HCT116 (cell line): ENCODE results near the gene HPGDS. TPM values are rescaled to one million over a fixed set of nuclear protein-coding genes. Genes with fewer than 3 reads are reported as not detected.

Experiments
- ATAC-seq: fragments of 200-7000 bp; cut with Tn5 transposase; 2 replicates; pipeline ENCODE4 v1.9.1; 2020; ENCODE audit warnings: mild to moderate bottlenecking, moderate library complexity
- BruUV-seq: library from RNA; stranded (reverse); fragments of 400-500 nt; replicated peaks from 2 replicates; lab custom pipeline; 2021; lab: Mats Ljungman, UMichigan
- CTCF ChIA-PET: fragments of 300-600 bp; sonication (Branson Sonifier 250); formaldehyde crosslinking; loops from one replicate; lab custom pipeline; 2021; ENCODE audit warnings: antibody characterized with exemption; lab: Charles Lee
- POLR2A ChIA-PET: fragments of 300-600, 350-600 bp; sonication (Branson Sonifier 250); formaldehyde crosslinking; loops from one replicate; lab custom pipeline; 2021; ENCODE audit warnings: antibody characterized with exemption; lab: Charles Lee
- RAD21 ChIA-PET, 2 experiments: fragments of 300-600 bp; sonication (Branson Sonifier 250); formaldehyde crosslinking; loops; one replicate each; lab custom pipeline; 2023; ENCODE audit warnings: low total read pairs in 2 of 2; ENCODE audit not compliant: uncharacterized antibody in 2 of 2, unreplicated experiment in 2 of 2, low non-redundant PET in 1 of 2; lab: Charles Lee
- DNase-seq: peaks from one replicate; pipeline ENCODE4 v3.0.0-alpha.2; 2010; ENCODE audit warnings: low read depth, low spot score
- H2AFZ ChIP-seq: fragments of 200-600 bp; shearing (Covaris generic), sonication (generic); 2 replicates; pipeline ENCODE4 v1.6.1; 2017; ENCODE audit warnings: low read depth, mixed run types, mixed read lengths, antibody characterized with exemption, low read length; ENCODE audit not compliant: poor library complexity, severe bottlenecking
- H3K27ac ChIP-seq: 2 replicates; pipeline ENCODE4 v1.5.1; 2012; ENCODE audit warnings: low read depth, low read length
- H3K27me3 ChIP-seq: fragments of 200-600 bp; sonication (generic); 2 replicates; pipeline ENCODE4 v1.6.1; 2016; ENCODE audit warnings: mixed run types, low read length, mixed read lengths; ENCODE audit not compliant: insufficient read depth
- H3K36me3 ChIP-seq, 2 experiments: fragments of 200-500 bp in 1 of 2; fragments of 200-600 bp in 1 of 2; sonication (Bioruptor generic) in 1 of 2; sonication (generic) in 1 of 2; 2 replicates each; pipeline versions ENCODE4 v1.5.1 to v1.6.1; 2014 to 2016; ENCODE audit warnings: low read length in 2 of 2, inconsistent platforms in 1 of 2, mixed read lengths in 1 of 2, mixed run types in 1 of 2; ENCODE audit not compliant: insufficient read depth in 2 of 2, control insufficient read depth in 1 of 2
- H3K4me1 ChIP-seq, 2 experiments: fragments of 200-600 bp in 1 of 2; sonication (generic) in 1 of 2; 2 replicates each; pipeline versions ENCODE4 v1.5.1 to v1.6.1; 2012 to 2017; ENCODE audit warnings: low read length in 2 of 2, inconsistent platforms in 1 of 2, mild to moderate bottlenecking in 1 of 2, mixed read lengths in 1 of 2, mixed run types in 1 of 2, moderate library complexity in 1 of 2; ENCODE audit not compliant: insufficient read depth in 2 of 2, control insufficient read depth in 1 of 2
- H3K4me2 ChIP-seq: fragments of 200-600 bp; sonication (generic); 2 replicates; pipeline ENCODE4 v1.6.1; 2017; ENCODE audit warnings: mixed run types, low read length, mixed read lengths
- H3K4me3 ChIP-seq, 2 experiments: fragments of 200-600 bp in 1 of 2; sonication (generic) in 1 of 2; replicated peaks in 1 of 2; 2 replicates each; pipeline ENCODE4 v1.5.1; 2011 to 2016; ENCODE audit warnings: low read length in 2 of 2, control low read depth in 1 of 2, low read depth in 1 of 2, mild to moderate bottlenecking in 1 of 2, mixed read lengths in 1 of 2, mixed run types in 1 of 2
- H3K79me2 ChIP-seq: fragments of 200-600 bp; sonication (generic); 2 replicates; pipeline ENCODE4 v1.6.1; 2017; ENCODE audit warnings: mild to moderate bottlenecking, mixed run types, low read length, moderate library complexity, mixed read lengths; ENCODE audit not compliant: insufficient read depth
- H3K9ac ChIP-seq: fragments of 200-600 bp; sonication (generic); 2 replicates; pipeline ENCODE4 v1.6.1; 2016; ENCODE audit warnings: low read length, mixed read lengths
- H3K9me2 ChIP-seq: fragments of 200-600 bp; sonication (generic), shearing (Covaris generic); 2 replicates; pipeline ENCODE4 v1.6.1; 2017; ENCODE audit warnings: mixed run types, mild to moderate bottlenecking, moderate library complexity; ENCODE audit not compliant: insufficient read depth
- H3K9me3 ChIP-seq, 2 experiments: fragments of 200-500 bp in 1 of 2; fragments of 200-600 bp in 1 of 2; sonication (Bioruptor generic) in 1 of 2; sonication (generic) in 1 of 2; 2 replicates each; pipeline ENCODE4 v1.6.1; 2014 to 2017; ENCODE audit warnings: low read length in 2 of 2, mixed read lengths in 2 of 2, inconsistent platforms in 1 of 2, low read depth in 1 of 2, mild to moderate bottlenecking in 1 of 2, mixed run types in 1 of 2, moderate library complexity in 1 of 2; ENCODE audit not compliant: control insufficient read depth in 1 of 2, insufficient read depth in 1 of 2
- H4K20me1 ChIP-seq: fragments of 200-600 bp; sonication (generic), shearing (Covaris generic); 2 replicates; pipeline ENCODE4 v1.6.1; 2017; ENCODE audit warnings: mixed run types, mild to moderate bottlenecking, moderate library complexity; ENCODE audit not compliant: insufficient read depth
- POLR2A ChIP-seq: IDR thresholded peaks from 2 replicates; pipeline ENCODE4 v1.7.0; 2011; ENCODE audit warnings: borderline replicate concordance; ENCODE audit not compliant: insufficient read depth, insufficient read length; ENCODE audit errors: extremely low read depth
- POLR2AphosphoS5 ChIP-seq: IDR thresholded peaks from 2 replicates; pipeline ENCODE4 v1.6.1; 2011; ENCODE audit warnings: mild to moderate bottlenecking, low read depth, low read length, moderate library complexity
- RAD21 ChIP-seq: IDR thresholded peaks from 2 replicates; pipeline ENCODE4 v1.6.1; 2012; ENCODE audit warnings: low read depth, mild to moderate bottlenecking
- SRF ChIP-seq: IDR thresholded peaks from 2 replicates; pipeline ENCODE4 v1.6.1; 2012; ENCODE audit warnings: low read depth
- YY1 ChIP-seq: IDR thresholded peaks from 2 replicates; pipeline ENCODE4 v1.6.1; 2011; ENCODE audit warnings: low read length, low read depth, moderate library complexity, mild to moderate bottlenecking; ENCODE audit not compliant: insufficient replicate concordance; ENCODE audit errors: extremely low read depth
- ZNF274 ChIP-seq: fragments of 200-500 bp; sonication (Bioruptor generic); IDR thresholded peaks from 2 replicates; pipeline ENCODE4 v1.6.1; 2014; ENCODE audit warnings: mild to moderate bottlenecking, low read depth, low read length, inconsistent platforms
- intact Hi-C: fragments of 100-400 bp; cut with micrococcal nuclease; formaldehyde crosslinking; loops from 2 replicates; pipeline ENCODE4 v1.10.0; 2022
- total RNA-seq: library from RNA; stranded (reverse); gene quantifications from one replicate; pipeline ENCODE4 v1.2.1, GENCODE V29; 2021; ENCODE audit not compliant: unreplicated experiment
- TF ChIP-seq, protein P1 (sequence below): IDR thresholded peaks from 2 replicates; pipeline ENCODE4 v1.6.1; 2011; ENCODE audit warnings: mild to moderate bottlenecking, low read length, moderate library complexity; ENCODE audit not compliant: insufficient replicate concordance; ENCODE audit errors: extremely low read depth
- TF ChIP-seq, protein P2 (sequence below): IDR thresholded peaks from 2 replicates; pipeline ENCODE4 v1.6.1; 2012
- TF ChIP-seq, protein P3 (sequence below): IDR thresholded peaks from 2 replicates; pipeline ENCODE4 v1.6.1; 2012
- TF ChIP-seq, protein P4 (sequence below): IDR thresholded peaks from 2 replicates; pipeline ENCODE4 v1.6.1; 2012; ENCODE audit warnings: low read depth

HPGDS gene
- total RNA-seq, 1 experiment from 2014 or later: not detected

DNA sequence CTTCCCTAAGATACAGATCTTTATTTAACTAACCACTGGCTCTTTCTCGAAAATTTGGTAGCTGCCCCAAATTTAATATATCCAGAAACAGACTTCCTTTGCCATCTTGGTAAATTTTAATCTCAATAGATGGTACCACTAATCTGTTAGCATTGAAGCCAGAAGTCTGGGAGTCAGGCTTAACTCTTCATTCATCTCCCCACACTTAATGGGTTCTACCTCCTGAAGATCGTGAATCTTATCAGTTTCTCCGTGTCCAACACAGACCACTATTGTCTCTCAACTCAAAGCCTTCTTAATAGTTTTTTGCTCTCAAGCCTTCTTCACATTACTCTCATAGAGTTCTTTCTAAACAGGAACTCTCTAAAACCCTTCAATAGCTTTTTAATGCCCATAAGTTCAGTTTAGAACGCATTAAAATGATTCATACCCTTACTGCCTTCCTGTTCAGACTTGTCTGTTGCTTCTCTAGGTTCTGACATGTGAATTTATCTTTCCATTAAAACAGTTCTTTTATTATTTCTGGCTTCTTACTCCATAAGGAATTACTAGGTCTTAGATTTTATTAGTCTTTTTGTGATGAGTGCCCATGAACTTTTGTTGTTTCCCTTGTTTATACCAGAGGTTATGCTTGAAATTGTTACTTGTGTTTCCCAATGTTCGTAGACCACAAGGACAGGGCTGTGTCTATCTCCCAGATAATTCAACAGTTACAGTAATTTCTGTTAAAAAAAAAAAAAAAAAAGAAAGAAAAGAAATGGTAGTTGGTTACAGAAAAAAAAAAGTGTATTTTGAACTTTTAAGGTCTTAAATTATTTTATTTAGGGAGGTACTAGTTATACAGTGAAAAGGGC lies 80.2 kb downstream of the HPGDS start:
- H3K4me3 ChIP-seq: no peak overlapping the region
- RAD21 ChIA-PET: no interaction called here
- no peaks in the 10 kb centered on the region for H3K4me1 ChIP-seq
- CTCF ChIA-PET: no interaction called here
- no peak overlapping the region for H2AFZ ChIP-seq
- H3K4me2 ChIP-seq: no peak overlapping the region
- H3K79me2 ChIP-seq: peaks cover 6% of the 10 kb centered on the region; the same call in 1 of the 2 replicates
- no peak for ATAC-seq
- no peaks in the 10 kb centered on the region for H3K9me3 ChIP-seq
- intact Hi-C loops: no loop called here
- no peaks in the 10 kb centered on the region for H4K20me1 ChIP-seq
- H3K9me2 ChIP-seq: no peaks in the 10 kb centered on the region
- H3K27ac ChIP-seq: no peak overlapping the region
- BruUV-seq: no TSS peak
- POLR2A ChIA-PET: no interaction called here
- H3K9ac ChIP-seq: no peak overlapping the region
- TF ChIP-seq SRF (no peak), POLR2A (no peak), ZNF274 (no peak), RAD21 (no peak), POLR2AphosphoS5 (no peak), YY1 (no peak)
- TF ChIP-seq, protein P1, sequence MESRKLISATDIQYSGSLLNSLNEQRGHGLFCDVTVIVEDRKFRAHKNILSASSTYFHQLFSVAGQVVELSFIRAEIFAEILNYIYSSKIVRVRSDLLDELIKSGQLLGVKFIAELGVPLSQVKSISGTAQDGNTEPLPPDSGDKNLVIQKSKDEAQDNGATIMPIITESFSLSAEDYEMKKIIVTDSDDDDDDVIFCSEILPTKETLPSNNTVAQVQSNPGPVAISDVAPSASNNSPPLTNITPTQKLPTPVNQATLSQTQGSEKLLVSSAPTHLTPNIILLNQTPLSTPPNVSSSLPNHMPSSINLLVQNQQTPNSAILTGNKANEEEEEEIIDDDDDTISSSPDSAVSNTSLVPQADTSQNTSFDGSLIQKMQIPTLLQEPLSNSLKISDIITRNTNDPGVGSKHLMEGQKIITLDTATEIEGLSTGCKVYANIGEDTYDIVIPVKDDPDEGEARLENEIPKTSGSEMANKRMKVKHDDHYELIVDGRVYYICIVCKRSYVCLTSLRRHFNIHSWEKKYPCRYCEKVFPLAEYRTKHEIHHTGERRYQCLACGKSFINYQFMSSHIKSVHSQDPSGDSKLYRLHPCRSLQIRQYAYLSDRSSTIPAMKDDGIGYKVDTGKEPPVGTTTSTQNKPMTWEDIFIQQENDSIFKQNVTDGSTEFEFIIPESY: no peak
- TF ChIP-seq, protein P2, sequence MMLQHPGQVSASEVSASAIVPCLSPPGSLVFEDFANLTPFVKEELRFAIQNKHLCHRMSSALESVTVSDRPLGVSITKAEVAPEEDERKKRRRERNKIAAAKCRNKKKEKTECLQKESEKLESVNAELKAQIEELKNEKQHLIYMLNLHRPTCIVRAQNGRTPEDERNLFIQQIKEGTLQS: no peak
- TF ChIP-seq, protein P3, sequence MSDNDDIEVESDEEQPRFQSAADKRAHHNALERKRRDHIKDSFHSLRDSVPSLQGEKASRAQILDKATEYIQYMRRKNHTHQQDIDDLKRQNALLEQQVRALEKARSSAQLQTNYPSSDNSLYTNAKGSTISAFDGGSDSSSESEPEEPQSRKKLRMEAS: no peak
- TF ChIP-seq, protein P4, sequence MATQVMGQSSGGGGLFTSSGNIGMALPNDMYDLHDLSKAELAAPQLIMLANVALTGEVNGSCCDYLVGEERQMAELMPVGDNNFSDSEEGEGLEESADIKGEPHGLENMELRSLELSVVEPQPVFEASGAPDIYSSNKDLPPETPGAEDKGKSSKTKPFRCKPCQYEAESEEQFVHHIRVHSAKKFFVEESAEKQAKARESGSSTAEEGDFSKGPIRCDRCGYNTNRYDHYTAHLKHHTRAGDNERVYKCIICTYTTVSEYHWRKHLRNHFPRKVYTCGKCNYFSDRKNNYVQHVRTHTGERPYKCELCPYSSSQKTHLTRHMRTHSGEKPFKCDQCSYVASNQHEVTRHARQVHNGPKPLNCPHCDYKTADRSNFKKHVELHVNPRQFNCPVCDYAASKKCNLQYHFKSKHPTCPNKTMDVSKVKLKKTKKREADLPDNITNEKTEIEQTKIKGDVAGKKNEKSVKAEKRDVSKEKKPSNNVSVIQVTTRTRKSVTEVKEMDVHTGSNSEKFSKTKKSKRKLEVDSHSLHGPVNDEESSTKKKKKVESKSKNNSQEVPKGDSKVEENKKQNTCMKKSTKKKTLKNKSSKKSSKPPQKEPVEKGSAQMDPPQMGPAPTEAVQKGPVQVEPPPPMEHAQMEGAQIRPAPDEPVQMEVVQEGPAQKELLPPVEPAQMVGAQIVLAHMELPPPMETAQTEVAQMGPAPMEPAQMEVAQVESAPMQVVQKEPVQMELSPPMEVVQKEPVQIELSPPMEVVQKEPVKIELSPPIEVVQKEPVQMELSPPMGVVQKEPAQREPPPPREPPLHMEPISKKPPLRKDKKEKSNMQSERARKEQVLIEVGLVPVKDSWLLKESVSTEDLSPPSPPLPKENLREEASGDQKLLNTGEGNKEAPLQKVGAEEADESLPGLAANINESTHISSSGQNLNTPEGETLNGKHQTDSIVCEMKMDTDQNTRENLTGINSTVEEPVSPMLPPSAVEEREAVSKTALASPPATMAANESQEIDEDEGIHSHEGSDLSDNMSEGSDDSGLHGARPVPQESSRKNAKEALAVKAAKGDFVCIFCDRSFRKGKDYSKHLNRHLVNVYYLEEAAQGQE: no peak
- no peaks in the 10 kb centered on the region for H3K27me3 ChIP-seq
- DNase-seq: no peak
- H3K36me3 ChIP-seq: peaks cover 0 to 9% of the 10 kb centered on the region in 2 experiments; a peak in 3 of 4 replicates
